Central memory CD8-positive, alpha-beta T cell (primary cell): ENCODE data around the gene CCDC17.

Experiments used
- ATAC-seq: fragments of 150-1000 bp; cut with Tn5 transposase; replicated peaks from 2 replicates; pipeline ENCODE4 v1.10.0; 2022; ENCODE audit warnings: mild to moderate bottlenecking, moderate FRiP score, moderate number of reproducible peaks; ENCODE audit not compliant: poor library complexity, severe bottlenecking; ENCODE audit errors: extremely low read depth
- DNase-seq, 2 donors: peaks; one replicate each; pipeline ENCODE4 v3.0.0; 2021; ENCODE audit warnings: low spot score in 2 of 2
- H3K27ac Mint-ChIP-seq: one replicate; pipeline ENCODE4 v1.8.0; 2022; ENCODE audit warnings: low read depth, mild to moderate bottlenecking, moderate library complexity, mixed read lengths
- H3K27me3 Mint-ChIP-seq: one replicate; pipeline ENCODE4 v1.8.0; 2022; ENCODE audit warnings: mixed read lengths
- H3K36me3 Mint-ChIP-seq: one replicate; pipeline ENCODE4 v1.8.0; 2022; ENCODE audit warnings: mild to moderate bottlenecking, moderate library complexity, mixed read lengths; ENCODE audit not compliant: insufficient read depth
- H3K4me1 Mint-ChIP-seq: one replicate; pipeline ENCODE4 v1.8.0; 2022; ENCODE audit warnings: mixed read lengths
- H3K4me3 Mint-ChIP-seq: one replicate; pipeline ENCODE4 v1.8.0; 2022; ENCODE audit warnings: mild to moderate bottlenecking, moderate library complexity, mixed read lengths
- H3K9me3 Mint-ChIP-seq: one replicate; pipeline ENCODE4 v1.8.0; 2022; ENCODE audit warnings: mixed read lengths

Gene CCDC17

GRCh38 chr1:45647248-45648021 lies 23.6 kb upstream of the CCDC17 start:
- H3K9me3 Mint-ChIP-seq: no peaks in the 10 kb centered on the region
- H3K27ac Mint-ChIP-seq: no peak overlapping the region
- peaks cover 52% of the 10 kb centered on the region for H3K36me3 Mint-ChIP-seq
- peaks cover 20% of the 10 kb centered on the region for H3K4me1 Mint-ChIP-seq
- no peak for ATAC-seq
- DNase-seq: no peak
- H3K27me3 Mint-ChIP-seq: no peaks in the 10 kb centered on the region
- no peak overlapping the region for H3K4me3 Mint-ChIP-seq

DNA sequence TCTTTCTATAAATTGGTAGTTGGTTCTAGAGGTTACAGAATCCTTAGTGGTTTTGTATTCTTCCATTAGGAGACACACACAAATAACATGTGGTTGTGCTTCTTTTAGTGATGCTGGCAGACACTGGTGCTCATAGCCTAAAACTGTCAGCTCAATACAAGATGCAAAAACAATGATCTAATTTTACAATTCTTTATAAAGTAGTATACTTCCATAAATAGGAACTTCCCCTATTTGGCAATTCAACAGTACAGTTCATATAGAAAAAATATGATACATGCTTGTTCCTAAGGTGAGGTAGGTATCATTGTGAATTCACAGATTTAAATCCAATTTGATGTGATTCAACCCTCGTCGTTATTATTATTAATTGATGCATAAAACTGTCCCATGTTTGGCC lies 20.8 kb upstream of the CCDC17 start:
- Mint-ChIP-seq H3K9me3 (no peaks in the 10 kb centered on the region), H3K4me3 (no peak overlapping the region), H3K27ac (no peak overlapping the region), H3K4me1 (peaks cover 9% of the 10 kb centered on the region), H3K36me3 (peaks cover 48% of the 10 kb centered on the region), H3K27me3 (no peaks in the 10 kb centered on the region)
- DNase-seq (no peak), ATAC-seq (no peak)

DNA sequence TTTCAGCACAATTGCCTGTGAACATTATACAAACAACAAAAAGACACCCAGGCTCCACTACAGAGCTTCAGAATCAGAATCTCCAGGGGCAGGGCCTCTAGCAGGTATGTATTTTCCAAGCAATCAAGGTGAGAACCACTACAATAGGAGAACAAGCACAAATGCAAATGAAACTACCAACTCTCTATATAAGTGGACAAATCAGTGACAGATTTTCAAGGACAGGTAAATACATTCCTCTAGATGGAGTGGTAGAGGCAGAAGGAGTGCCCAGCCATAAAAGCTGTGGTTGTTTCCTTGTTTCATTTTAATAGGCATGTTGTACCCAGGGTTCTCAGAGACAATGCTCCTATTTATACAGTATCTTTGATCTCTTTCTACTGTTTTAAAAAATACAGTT lies 20.1 kb upstream of the CCDC17 start:
- ATAC-seq: no peak
- H3K4me1 Mint-ChIP-seq: peaks cover 9% of the 10 kb centered on the region
- DNase-seq: no peak
- H3K36me3 Mint-ChIP-seq: peaks cover 43% of the 10 kb centered on the region
- no peaks in the 10 kb centered on the region for H3K27me3 Mint-ChIP-seq
- H3K9me3 Mint-ChIP-seq: no peaks in the 10 kb centered on the region
- H3K4me3 Mint-ChIP-seq: no peak overlapping the region
- no peak overlapping the region for H3K27ac Mint-ChIP-seq

DNA sequence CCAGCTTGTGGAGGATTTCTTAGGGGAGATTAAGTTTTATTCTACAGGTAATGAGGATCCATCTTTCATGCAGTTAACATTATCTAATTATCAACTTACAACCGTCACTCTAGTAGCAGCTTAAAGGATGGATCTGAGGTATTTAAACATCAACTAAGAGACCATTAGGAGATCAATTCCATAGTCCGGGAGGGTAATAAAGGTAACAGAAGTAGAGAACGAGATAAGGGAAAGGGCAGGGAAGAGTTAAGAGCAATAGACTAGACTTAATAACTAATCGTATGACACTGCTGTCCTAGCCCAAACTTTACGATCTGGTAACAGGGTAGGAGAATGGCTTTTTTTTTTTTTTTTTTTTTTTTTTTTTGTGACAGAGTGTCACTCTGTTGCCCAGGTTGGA lies 19.5 kb upstream of the CCDC17 start:
- no peak for DNase-seq
- no peak for ATAC-seq
- Mint-ChIP-seq H3K9me3 (no peaks in the 10 kb centered on the region), H3K27ac (peak overlapping the region; percentile 20), H3K4me3 (no peak overlapping the region), H3K36me3 (peaks cover 42% of the 10 kb centered on the region), H3K27me3 (no peaks in the 10 kb centered on the region), H3K4me1 (peaks cover 9% of the 10 kb centered on the region)

GRCh38 chr1:45640293-45640692 lies 16.4 kb upstream of the CCDC17 start:
- Mint-ChIP-seq H3K36me3 (peaks cover 24% of the 10 kb centered on the region), H3K27ac (no peak overlapping the region), H3K27me3 (no peaks in the 10 kb centered on the region), H3K4me1 (peaks cover 9% of the 10 kb centered on the region), H3K4me3 (no peak overlapping the region), H3K9me3 (no peaks in the 10 kb centered on the region)
- no peak for ATAC-seq
- no peak for DNase-seq

DNA sequence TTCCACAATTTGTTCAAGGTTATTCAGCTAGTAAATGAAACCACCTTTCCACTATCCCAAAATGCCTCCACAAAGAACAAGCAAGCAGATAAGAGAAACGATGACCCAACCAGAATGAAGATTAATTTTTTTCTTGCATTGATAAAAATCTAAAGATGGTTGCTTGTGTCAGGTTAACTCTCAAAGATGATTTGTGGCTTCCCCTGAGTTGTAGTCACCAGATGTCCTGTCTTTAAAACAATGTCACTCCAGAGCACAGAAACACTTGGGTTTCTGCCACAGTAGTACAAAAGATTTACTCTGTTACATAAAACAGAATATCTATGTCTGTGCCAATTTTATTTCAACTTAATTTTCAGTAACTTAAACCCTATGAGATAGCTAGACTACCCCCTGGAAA lies 11.4 kb upstream of the CCDC17 start:
- Mint-ChIP-seq H3K36me3 (peaks cover 20% of the 10 kb centered on the region), H3K9me3 (no peaks in the 10 kb centered on the region), H3K4me3 (no peak overlapping the region), H3K27me3 (no peaks in the 10 kb centered on the region), H3K4me1 (no peaks in the 10 kb centered on the region), H3K27ac (no peak overlapping the region)
- ATAC-seq: no peak
- DNase-seq: no peak

- no peak overlapping the region for H3K27ac Mint-ChIP-seq
- H3K36me3 Mint-ChIP-seq: peaks cover 48% of the 10 kb centered on the region
- no peaks in the 10 kb centered on the region for H3K9me3 Mint-ChIP-seq
- DNase-seq (no peak), ATAC-seq (no peak)
- H3K4me1 Mint-ChIP-seq: no peaks in the 10 kb centered on the region
- H3K27me3 Mint-ChIP-seq: no peaks in the 10 kb centered on the region
- no peak overlapping the region for H3K4me3 Mint-ChIP-seq
These were observed 6.6 kb upstream of the CCDC17 start for GRCh38 chr1:45630429-45630828.

DNA sequence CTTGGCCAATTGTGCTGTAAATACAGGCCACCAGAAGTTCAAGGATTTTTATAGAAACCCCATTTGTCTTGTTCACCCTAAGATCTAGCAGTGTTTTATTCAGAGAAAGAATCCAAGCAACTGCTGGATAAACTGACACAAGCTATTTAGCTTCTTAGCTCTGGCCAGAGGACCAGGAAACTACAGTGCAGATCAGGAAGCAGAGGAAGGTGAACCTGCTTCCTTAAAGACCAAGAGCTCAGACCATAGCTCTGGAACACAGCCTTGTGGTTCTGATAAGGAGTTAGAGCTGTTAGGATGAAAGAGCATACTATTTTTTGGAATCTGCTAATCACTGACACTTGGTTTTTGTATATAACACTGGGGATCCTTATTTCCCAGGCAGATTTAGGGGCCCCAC lies 5.2 kb upstream of the CCDC17 start:
- Mint-ChIP-seq H3K36me3 (peaks cover 53% of the 10 kb centered on the region), H3K4me1 (no peaks in the 10 kb centered on the region), H3K27ac (no peak overlapping the region), H3K27me3 (no peaks in the 10 kb centered on the region), H3K4me3 (no peak overlapping the region), H3K9me3 (no peaks in the 10 kb centered on the region)
- no peak for DNase-seq
- no peak for ATAC-seq

DNA sequence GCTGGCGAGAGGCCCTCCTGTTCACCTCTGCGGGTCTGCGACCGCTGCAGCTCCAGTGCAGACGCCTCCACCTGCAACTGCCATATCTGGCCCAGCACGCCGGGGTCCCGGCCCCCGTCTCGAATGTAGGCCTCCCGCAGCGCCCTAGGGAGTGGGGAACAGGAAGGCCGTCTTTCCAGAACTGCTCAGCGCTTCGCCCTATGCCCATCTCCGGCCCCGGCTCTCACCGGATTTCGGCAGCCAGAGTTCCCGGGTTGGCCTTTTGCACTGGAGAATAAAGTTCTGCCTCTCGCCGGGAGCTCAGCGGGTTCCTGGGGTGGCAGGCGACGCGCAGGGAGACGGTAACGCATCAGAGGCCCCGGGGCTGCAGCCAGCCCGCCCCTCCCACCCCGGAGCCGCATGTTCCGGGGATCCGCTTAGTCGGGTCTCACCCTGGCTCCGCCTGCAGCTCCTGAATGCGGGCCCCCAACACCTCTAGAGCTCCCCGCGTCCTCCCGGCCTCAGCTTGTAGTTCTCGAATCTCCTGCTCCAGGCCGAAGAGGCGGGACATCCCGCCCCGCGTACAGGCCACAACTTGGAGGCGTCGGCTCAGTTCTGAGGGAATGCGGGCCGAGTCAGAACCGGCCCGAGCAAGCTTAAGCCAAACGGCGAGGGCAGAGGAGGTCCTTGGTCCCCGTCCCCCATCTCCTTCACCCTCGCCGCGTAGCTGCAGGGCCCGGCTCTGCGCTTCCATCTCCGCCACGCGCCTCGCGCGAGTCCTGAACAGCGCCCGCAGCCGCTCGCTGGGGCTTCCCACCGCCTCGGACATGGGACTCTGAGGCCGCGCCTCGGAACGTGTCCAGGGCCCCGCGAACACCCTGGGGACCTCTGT lies 1.1 kb downstream of the CCDC17 start:
- H3K4me1 Mint-ChIP-seq: no peaks in the 10 kb centered on the region
- DNase-seq (no peak), ATAC-seq (no peak)
- H3K27me3 Mint-ChIP-seq: no peaks in the 10 kb centered on the region
- H3K36me3 Mint-ChIP-seq: peaks cover 38% of the 10 kb centered on the region
- no peaks in the 10 kb centered on the region for H3K9me3 Mint-ChIP-seq
- H3K4me3 Mint-ChIP-seq: no peak overlapping the region
- H3K27ac Mint-ChIP-seq: no peak overlapping the region

GRCh38 chr1:45621895-45622523 lies 1.8 kb downstream of the CCDC17 start:
- DNase-seq: no peak
- H3K27ac Mint-ChIP-seq: no peak overlapping the region
- peaks cover 38% of the 10 kb centered on the region for H3K36me3 Mint-ChIP-seq

GRCh38 chr1:45621501-45621836 lies 2.4 kb downstream of the CCDC17 start:
- Mint-ChIP-seq H3K27me3 (no peaks in the 10 kb centered on the region), H3K36me3 (peaks cover 35% of the 10 kb centered on the region), H3K9me3 (no peaks in the 10 kb centered on the region), H3K27ac (no peak overlapping the region), H3K4me1 (no peaks in the 10 kb centered on the region), H3K4me3 (no peak overlapping the region)
- no peak for ATAC-seq
- no peak for DNase-seq

More at GRCh38 chr1:45621895-45622523, 1.8 kb downstream of the CCDC17 start:
- no peak for ATAC-seq
- Mint-ChIP-seq H3K9me3 (no peaks in the 10 kb centered on the region), H3K4me3 (no peak overlapping the region), H3K27me3 (no peaks in the 10 kb centered on the region), H3K4me1 (no peaks in the 10 kb centered on the region)

DNA sequence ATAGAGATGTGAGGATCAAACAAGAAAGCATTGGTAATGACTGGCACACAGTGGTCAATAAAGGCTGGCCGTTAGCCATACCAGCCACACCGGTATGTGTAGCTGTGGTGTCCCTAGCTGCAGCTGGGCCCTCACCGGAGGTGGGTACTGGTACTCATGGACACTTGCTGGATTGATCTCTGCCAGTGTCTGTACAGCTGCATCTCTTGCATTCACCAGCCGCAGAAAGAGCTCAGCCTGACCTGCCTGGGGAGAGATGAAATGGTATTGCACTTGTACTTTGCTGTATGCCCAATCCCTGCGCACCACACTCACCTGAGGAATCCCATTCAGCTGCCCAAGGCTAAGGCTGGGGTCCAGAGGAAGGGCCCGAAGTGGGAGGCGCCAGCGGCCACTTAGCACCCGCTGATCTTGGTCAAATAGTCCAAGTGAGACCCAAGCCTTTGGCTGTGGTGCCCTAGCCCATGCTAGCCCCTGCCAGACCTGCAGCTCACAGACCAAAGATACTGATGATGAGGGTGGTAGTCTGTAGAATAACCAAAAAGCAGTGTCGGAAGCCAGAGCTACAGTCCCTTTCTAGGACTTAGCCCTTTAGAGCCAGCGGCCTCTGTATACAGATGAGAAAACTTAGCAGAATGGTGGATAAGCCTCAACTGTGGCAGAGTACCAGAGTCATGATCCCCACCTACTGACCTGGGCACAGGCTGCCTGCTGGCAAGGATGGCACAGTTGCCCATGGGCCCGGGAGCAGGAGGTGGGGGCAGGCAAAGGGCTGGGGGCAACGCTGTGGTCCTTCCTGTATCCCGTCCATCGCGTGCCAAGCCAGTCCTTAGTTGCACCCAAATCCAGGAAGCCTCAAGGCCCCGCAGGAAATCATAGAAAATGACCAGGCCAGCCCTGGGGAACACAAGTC lies 3.0 kb downstream of the CCDC17 start:
- Mint-ChIP-seq H3K4me1 (no peaks in the 10 kb centered on the region), H3K27ac (no peak overlapping the region), H3K4me3 (no peak overlapping the region), H3K36me3 (peaks cover 35% of the 10 kb centered on the region), H3K27me3 (no peaks in the 10 kb centered on the region), H3K9me3 (no peaks in the 10 kb centered on the region)
- DNase-seq: no peak
- ATAC-seq: no peak
